NCI-H2081 (cell line): Measurements from ENCODE around the gene OTOGL.
"Not testable (repeated sequence)": the region's sequence is repeated elsewhere in the genome, so short reads cannot be mapped to it uniquely, and the experiment has no call there.

Experiments
- DNase-seq, 2 experiments: peaks; one replicate each; lab custom pipeline; 2025; lab: John Stamatoyannopoulos, UW

The OTOGL gene

GRCh38 chr12:80273144-80273543 is 173.8 kb downstream of the OTOGL start:
- DNase-seq = no peak

DNA sequence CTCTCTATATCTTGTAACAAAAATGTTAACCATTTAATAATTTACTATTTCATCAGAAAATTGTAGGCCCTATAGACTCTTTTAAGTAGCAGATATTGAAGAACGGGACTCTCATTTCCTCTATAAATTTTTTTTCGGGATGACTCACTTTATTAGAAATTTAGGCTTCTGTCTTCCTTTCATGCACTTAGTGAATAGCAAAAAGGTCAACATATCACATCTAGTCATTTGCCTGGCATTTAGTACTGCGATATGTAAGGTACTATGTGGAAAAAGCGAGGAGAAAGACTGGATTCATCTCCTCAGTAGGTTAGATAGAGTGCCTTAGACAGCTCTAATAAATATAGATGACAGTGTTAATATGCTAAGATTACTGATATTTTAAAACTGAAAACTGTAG is 178.4 kb downstream of the OTOGL start:
- DNase-seq = peak in 1 of 2 experiments; percentile 52

GRCh38 chr12:80282226-80282625 is 182.9 kb downstream of the OTOGL start:
- DNase-seq = no peak

DNA sequence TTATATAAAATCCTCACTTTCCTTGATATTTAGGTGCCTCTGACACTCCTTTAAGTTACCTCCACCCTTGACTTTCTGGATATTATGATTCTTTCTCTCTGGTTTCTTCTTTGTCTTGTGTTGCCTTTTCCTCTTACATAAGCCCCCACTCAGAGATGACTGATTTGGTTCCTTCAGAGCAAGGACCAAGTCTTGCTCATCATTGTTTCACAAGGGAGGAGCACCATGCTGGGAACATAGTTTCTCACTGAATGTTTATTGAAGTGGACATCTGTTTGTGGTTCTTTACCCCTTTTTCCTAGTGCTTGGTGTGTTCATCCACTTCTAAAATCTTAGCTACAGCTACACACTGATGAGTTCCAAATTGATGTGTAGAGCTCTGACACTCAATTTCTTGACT is 183.4 kb downstream of the OTOGL start:
- DNase-seq = no peak

DNA sequence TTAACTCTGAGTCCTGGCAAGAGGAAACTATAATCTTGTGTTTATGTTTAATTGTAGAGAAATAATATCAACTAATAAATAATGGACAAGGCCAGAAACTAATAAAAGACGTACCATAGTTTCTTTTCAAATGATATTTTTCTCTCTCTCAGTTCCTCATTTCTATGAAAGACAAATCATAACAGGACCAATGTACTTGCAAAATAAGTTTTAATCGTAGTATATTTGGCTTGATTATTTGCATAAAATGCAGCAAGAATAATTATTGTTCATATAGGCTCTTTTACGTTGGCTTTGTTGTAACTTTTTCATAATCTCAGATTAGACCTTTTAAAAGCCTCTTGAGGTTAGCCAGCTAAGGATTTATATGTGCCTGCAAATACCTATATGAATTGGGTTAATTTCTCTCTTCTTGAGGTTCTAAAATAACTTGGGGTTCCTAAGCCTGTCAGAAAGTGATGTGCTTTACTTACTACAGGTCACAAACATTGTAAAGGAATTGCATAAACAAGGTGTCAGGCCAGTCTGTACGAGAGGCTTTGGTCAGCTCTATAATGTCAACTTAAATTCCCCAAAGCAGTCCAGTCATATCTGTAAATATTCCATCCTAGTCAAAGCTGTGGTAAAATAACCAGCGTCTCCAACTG is 191.9 kb downstream of the OTOGL start:
- no peak for DNase-seq

DNA sequence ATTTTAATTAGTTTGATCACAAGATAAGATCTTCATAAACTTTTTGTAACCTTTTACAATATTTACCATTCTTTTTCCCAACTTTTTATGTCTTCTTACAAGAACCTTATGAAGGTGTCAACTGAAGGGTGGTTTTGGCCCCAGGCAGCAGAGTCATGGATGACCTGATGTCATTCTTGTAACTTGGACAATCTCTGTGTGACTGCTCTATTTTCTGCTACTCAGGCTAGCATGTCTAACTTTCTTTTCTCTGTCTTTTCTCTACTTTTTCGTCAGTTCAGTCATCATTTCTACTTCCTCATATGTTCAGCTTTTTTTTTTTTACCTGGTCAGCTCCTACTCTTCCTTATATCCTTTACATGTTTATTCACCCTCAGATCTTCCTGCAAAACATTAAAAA is 194.0 kb downstream of the OTOGL start:
- no peak for DNase-seq

DNA sequence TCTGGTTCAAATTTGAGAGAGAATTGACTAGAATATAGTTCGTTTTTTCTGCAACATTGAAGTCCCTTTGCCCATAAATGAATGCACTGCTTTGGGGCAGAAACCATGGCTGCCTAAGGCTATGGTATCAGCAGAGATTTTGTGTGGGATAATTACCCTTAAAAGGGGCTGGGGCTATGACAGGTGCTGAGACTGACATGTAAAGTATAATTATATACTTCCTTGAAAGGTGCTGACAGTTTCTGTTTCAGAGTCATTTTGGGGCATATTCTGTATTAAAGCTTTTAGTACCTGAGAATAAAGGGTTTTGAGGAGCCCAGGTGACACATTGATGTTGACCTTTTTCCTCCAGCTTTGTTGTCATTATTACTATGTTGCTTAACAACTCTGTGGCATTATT is 194.4 kb downstream of the OTOGL start:
- DNase-seq = peak; percentile 65 to 91

- DNase-seq = no peak
Measured at GRCh38 chr12:80299219-80299618, 199.9 kb downstream of the OTOGL start.

- DNase-seq = no peak
Measured at GRCh38 chr12:80299976-80300375, 200.6 kb downstream of the OTOGL start.

GRCh38 chr12:80307436-80307835 is 208.1 kb downstream of the OTOGL start:
- DNase-seq = not testable (repeated sequence)

DNA sequence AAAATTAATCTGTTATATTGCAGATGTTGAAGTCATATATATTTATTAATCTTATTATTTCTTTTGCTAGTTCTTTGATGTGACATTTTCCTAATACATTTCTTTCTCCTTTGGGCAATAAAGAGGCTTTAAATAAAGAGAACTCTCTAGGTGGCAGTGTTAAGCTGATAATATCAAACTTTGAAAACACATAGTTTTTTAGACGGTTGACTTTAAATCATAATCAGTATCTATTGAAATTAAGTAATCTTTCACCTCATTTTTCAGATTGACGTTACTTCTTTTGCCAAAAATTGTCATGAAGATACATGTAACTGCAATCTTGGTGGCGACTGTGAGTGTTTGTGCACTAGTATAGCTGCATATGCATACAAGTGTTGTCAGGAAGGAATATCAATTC is 213.9 kb downstream of the OTOGL start:
- DNase-seq = no peak

GRCh38 chr12:80314741-80315140 is 215.4 kb downstream of the OTOGL start:
- DNase-seq = no peak

- DNase-seq = no peak
Measured at GRCh38 chr12:80316222-80316621, 216.9 kb downstream of the OTOGL start.

GRCh38 chr12:80317307-80317706 is 218.0 kb downstream of the OTOGL start:
- no peak for DNase-seq

DNA sequence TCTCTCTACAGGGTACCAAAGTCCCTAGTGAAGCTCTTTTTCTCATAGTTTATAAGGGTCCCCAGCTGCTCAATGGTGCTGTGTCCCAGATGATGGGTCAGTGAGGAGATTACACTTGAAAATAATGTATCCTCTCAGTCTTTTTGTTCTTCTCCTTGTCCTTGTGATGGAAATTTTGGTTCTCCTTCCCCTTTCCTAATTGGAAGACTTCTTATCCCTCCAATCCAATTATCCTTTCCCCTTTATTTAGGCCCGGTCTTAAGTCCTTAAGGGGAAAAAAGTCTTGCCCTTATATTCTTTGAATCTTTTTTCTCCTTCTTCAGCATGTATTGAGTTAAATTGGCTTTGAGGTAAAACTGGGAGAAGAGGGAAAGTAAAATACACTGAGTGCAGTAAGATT is 218.6 kb downstream of the OTOGL start:
- DNase-seq = no peak

GRCh38 chr12:80320121-80320678 is 220.9 kb downstream of the OTOGL start:
- DNase-seq = no peak

DNA sequence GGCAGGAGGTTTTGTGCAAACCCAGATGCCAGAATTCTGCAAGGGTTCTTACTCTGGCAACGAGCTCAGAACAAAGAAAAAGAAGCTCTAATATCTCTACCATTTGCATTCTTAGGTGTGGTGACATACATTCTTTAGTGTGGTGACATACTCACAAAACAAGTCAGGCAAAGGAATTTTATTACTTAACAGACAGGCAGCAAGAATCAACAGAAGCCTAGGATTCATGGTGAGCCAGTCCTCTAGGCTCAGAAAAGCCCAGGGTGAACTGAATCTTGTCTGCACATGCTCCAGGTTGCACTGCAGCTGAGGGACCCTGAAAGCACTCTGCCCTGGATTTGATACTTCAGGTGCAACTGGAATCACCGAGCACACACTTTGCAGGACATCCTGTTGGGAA is 222.3 kb downstream of the OTOGL start:
- DNase-seq = no peak

DNA sequence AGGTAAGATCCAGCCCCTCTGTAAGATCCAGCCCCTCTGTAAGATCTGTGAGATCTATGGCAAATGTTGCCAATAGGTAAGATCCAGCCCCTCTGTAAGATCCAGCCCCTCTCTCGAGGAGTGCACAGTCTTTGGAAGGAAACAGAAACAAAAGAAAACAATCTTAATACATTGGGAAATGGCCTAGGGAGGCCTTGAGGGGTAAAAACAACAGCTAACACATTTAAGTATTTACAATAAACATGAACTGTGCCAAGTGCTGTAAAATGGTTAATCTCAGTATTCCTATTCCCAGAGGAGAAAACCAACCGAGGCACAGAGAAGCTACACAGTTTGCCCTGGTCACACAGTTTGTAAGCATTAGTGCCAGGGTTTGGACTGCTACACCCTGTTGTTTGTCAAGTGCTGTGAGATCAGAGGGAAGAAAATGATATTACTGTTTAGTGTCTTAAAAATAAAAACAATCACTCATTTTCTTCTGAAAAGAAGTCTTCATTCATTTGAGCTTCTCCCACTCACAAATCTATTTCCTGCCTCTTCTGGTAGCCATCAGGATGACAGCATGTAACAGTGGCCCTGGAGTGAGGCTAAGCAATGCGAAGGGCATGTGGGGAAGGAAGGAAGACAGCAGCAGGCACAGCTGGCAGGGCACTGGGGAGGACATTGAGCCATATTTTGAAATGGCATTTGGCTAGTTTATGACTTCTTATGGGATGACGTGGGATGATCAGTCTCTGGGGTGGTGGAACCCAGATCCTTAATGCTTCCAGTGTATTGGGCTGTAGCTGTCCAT is 226.0 kb downstream of the OTOGL start:
- DNase-seq = no peak

GRCh38 chr12:80332827-80333226 is 233.5 kb downstream of the OTOGL start:
- no peak for DNase-seq

- no peak for DNase-seq
Measured at GRCh38 chr12:80352474-80352873, 253.1 kb downstream of the OTOGL start.

DNA sequence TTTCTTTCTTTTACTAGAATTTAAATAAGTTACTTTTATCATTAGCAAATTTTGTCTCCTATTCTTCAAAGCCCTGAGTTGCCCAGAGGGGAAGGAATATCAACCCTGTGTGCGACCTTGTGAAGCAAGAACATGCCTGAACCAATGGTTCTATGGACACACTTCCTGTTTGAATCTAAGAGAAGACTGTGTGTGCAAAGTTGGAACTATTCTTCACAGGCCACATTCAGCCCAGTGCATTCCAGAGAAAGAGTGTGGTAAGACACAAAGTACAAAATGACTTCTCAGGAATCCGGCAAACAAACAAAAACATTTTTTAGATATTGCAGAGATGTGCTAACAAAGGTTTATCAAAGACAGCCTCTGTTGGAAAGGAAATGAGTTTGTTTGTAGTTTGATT is 253.9 kb downstream of the OTOGL start:
- DNase-seq = no peak

DNA sequence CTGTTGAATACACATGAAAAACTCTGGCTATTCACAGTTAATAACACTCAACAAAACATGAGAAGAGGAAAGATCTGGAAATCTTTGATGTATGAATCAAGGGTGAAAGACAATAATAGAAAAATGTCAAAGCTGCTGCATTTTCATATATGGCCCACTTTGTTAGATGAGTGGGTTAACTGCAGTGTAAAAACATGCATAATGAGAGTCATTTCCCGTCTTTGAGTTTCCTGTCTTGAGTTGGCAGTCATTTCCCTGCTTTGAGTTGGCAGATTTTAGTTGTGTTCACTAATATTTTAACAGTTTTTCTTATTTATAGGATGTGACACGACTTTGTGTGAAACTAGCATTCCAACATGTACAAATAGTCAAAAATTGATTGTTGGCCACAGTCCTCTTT is 256.8 kb downstream of the OTOGL start:
- DNase-seq = no peak

- DNase-seq = no peak
Measured at GRCh38 chr12:80359703-80360102, 260.4 kb downstream of the OTOGL start.
